GM19240 (cell line): ENCODE results near the gene ERBIN.
"Not testable (repeated sequence)": the region's sequence is repeated elsewhere in the genome, so short reads cannot be mapped to it uniquely, and the experiment has no call there.

Experiments
- DNase-seq: peaks from one replicate; pipeline ENCODE4 v3.0.0; 2011; ENCODE audit warnings: low spot score; ENCODE audit not compliant: insufficient read length

ERBIN gene

DNA sequence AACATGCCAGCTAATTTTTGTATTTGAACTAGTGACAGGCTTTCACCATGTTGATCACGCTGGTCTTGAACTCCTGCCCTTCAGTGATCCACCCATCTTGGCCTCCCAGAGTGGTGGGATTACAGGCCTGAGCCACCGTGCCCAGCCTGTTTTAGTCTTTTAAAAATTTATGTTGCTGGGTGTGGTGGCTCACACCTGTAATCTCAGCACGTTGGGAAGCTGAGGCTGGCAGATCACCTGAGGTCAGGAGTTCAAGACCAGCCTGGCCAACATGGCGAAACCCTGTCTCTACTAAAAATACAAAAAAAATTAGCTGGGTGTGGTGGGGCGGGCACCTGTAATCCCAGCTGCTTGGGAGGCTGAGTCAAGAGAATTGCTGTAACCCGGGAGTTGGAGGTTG, 10.7 kb upstream of the ERBIN start:
- DNase-seq = not testable (repeated sequence)

DNA sequence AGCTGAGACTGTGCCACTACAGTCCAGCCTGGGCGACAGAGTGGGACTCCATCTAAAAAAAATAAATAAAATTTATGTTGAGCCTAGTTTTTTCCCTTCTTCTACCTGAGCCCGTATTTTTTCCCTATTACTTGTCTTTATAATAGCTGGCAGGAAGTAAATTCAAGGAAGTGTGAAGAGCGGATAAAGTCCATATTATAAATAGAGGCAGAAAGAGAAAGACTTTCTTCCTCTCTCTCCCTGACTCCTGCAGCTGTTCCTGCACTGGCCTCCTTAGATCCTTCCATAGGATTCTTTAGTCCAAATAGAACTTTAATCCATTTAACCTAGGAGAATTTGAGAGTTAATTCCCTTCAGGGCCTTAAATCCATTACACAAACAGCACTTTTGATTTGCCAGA, 10.3 kb upstream of the ERBIN start:
- no peak for DNase-seq

DNA sequence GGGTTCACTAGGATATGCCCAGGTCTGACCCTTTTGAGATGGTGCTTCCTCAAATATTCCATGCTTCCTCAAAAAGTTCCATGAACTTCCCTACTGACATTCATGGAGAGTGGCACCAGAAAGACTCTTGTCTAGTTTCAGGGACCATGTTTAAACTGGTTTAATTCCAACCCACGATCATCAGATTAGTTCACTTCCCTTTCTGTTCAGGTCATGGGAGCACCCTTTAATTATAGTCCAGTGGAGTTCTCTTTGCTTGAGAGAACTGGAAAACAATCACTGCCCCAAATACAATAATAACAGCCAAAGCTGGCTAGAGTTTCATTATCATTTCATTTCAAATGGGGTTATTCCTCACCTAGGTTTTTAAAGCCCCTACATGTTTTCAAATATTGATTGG, 9.7 kb upstream of the ERBIN start:
- no peak for DNase-seq

DNA sequence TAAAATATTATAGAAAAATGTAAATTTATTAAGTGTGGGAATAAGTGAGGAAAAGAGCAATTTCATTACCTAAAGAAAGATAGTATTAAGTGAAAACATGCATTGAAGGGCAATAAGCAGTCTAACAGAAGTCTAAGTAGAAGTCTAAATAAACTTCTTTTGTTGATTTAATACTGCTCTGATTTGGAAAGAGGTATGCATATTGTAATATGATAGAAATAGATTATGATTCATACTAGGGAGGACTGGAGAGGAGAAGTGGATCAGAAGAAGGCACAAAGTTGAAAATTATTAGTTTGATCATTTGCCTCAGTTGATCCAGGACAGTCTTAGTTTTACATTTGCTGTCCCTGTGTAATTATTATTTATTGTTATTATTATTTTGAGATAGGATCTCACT, 6.6 kb upstream of the ERBIN start:
- DNase-seq = no peak

DNA sequence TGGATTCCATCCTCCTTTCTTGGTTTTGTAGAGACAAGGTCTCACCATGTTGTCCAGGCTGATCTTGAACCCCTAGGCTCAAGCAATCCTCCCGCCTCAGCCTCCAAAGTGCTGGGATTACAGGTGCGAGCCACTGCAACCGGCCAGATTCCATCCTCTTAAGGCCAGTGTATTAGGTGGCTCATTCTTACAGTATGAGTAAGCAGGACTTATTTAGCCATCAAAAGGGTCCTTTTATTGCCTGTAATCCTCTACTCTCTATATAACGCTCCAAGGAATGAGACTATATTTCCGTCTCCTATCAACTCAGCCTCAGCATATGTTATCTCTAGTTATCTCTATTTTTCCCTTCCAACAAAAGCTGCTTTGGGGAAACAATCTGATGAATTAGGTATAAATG, 3.0 kb upstream of the ERBIN start:
- DNase-seq = no peak

DNA sequence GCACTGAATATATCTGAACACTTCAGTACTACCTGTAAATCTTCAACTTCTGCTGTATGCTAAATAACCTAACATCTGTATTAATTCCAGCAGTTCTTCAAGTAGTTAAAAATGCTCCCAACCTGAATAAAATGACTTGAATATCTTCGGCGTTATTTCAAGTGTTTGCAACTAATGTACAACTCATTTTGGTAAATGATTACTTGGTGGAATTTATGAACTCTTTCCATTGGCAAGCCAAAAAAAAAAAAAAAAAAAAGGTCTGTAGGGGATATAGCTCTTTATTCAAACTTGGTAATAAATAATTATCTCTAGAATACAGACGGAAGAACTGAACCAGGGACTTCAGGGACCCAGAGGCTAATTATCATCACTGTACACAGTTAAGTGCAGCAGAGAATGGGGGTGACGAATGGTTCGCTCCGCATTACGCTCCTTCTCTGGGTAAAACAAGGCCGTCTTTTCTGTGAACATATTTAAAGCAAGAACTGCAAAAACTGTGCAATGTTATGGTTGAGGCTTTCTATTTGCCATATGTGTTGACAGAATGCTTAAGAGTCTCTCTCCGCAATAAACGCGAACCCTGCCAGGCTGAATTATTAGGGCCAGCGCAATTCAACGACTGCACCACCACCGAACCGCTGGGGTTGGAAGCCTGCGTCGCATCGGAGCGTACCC, 1.9 kb upstream of the ERBIN start:
- no peak for DNase-seq

DNA sequence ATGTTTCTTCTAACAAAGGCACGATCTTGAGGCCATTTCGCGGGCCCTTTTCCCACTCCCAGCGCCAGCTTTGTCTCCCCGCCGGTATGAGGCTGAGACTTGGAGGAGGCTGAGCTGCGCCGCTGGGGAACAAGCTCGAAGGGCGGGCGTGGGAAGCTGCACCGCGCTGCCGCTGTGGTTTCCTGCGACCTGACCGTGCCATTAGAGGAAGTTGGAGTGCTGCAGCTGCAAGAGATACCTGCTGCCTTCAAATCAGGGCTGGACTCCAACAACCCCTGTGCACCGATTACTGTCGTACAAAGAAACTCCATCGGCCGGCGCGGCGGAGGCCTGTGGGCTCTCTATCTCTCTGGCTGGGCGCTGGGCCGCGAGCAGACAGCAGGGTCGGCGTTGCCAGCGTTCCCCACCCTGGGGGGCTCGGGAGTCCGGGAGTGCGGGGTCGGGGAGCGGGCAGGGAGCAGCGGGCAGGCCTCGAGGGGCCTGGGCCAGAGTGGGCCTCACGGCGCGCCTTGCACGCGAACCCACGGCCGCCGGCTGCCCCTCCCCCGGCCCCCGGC, 1.3 kb upstream of the ERBIN start:
- peak; percentile 59 for DNase-seq

DNA sequence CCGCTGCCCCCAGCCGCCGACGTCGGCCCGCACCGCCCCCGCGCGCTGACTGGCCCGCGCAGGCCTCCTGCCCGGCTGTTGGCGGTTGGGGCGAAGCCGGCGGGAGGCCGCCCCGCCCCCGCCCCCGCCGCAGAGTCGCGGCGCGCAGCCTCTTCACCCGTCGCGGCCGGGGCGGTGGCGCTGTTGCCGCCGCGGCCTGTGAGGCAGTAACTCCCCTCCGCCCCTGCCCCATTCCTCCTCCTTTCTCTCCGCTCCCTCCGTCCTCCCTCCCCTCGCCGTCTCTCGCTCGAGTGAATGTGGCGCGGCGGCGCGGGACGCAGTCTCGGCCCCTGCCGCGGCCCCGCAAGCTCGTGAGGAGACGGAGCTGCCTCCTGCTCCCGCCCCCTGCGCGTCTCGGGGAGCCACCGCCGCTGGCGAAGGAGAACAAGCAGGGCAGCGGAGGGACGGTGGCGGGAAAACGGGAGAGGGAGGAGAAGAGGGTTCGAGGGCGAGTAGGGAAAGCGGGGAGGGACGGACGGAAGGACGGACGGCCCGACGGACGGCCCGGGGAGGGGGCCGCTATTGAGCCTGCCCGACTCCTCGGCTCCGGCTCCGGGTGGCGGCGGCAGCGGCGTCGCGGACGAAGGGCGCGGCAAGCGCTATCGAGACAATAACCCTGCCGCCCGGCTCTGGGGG, 637 bp upstream of the ERBIN start:
- peak; percentile 43 for DNase-seq

DNA sequence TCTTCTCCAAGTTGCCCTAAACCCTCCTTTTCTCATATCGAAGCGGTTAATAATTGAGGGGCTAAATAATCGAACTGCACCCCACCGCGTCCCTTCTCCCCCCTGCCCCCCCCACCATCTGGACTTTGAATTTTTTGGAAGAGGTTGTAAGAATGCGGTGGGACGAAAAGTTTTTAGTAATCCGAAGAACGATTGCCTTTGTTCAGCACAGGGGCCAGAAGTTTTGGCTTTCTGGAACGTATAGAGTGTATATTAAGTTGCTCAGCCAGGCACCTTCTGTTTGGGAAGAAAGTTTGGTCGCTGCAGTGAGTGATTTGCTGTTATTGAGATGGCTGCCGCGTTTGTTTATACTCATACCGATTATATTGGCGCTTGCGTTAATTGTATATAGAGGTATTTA, 518 bp downstream of the ERBIN start:
- DNase-seq = no peak

DNA sequence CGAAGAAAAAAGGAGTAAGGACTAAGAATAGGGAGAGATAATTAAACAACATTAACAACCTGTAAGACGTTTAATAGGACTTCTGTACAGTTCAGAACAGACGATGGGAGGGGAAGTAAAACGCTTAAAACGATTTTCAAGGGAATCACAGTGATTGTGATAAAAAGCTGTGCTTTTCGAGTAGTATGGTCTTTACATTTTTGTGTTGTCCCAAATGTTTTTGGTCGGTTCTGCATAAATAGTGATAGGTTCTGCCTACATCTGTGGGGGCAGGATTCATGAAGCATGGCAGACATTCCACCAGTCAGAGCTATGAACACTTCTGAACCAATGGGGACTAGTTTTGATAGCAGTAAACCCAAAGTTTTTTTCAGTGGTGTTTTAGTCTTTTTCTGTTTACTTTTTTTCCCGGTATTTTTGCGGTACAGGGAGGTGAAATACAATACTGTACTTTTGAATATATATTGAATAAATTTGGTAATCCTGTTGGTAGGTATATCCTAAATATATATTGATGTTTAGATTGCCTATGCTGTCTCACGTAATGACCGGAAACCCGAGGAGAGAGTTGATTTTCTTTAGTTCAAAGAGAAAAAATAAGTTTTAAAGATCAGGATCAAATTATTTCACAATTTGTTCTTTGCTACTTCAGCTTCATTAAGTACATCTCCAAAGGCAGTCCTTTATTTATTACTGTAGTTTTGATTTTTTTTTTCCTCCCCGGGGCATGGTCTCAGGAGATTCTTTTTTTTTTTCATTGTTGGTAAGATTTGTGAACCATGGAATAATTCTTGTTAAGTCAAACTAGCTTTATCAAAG, 1.3 kb downstream of the ERBIN start:
- peak; percentile 13 for DNase-seq

DNA sequence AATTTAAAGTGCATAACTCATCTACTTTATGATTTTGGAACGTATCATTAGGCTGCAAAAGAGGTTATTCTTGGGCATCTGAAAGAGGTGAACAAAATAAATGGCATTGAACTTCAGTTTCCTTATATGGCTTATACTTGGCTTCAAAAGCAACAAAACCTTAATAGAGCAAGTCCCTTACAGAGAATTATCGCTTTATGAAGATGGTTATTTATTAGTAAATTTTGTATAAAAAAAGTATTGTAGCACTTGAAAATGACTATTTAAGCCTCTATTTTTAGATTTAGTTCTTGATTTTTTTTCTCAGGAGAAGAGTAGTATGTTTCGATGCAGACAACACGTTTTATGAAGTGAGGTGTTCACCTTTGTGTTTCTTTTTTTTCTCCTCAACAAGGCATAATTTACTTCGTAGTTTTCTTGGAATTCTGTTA, 2.0 kb downstream of the ERBIN start:
- no peak for DNase-seq

DNA sequence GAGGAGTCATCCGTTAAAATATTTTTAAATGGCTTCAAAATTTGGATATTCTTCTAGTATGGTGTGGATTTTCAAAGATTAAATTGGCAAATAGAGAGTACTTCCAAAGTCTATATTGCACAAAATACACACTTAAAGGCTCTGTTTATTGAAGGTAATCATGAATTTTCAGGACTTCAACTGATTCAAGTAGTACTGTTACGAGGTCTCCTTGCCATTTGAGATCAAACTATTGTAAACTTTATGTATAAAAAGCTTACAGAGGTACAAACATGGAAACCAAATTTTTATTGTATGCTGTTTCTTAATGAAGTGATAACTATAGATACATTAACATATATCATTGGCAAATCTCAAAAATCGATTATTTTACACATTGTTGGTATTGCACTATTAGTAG, 2.5 kb downstream of the ERBIN start:
- no peak for DNase-seq

DNA sequence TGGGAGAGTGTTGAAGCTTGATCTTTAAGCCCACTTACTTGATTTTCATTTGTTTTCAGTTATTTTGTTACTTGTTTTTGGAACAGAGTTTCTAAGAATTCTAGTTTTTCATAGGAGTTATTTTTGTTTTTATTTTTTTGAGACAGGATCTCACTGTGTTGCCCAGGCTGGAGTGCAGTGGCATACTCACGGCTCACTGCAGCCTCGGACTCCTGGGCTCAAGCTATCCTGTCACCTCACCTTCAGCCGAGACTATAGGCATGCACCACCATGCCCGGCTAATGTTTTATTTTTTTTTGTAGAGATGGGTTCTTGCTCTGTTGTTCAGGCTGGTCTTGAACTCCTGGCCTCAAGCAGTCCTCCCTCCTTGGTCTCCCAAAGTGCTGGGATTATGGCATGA, 6.3 kb downstream of the ERBIN start:
- no peak for DNase-seq

DNA sequence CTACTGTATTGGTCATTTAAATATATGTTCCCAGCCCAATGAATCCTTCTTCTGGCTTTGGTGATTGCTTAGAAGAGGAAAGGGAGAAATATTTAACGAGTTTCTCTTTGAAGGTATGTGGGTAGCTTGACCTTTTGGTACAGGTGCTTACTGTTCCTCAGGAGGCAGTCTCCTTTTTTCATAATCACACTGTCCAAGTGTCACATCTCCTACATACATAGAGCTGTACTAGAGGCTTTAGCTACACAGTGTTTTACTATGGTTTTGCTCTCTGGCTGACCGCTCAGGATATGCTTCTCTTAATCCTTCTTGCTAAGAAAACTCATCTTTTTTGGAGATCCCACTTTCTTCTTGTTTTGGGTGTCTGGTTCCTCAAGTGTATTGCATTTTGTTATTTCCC, 6.9 kb downstream of the ERBIN start:
- DNase-seq = no peak

DNA sequence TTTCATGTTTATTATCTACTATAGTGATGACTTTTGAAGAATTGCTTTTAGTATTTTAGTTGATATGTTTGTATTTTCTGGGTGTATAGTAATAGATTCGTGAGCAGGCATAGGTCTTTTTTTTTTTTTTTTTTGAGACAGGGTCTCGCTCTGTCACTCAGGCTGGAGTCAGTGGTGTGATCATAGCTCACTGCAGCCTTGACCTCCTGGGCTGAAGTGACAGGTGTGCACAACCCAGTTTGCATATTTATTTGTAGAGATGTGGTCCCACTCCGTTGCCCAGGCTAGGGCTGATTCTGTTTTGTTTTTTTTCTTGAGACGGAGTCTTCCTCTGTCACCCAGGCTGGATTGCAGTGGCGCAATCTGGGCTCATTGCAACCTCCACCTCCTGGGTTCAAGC, 11.9 kb downstream of the ERBIN start:
- no peak for DNase-seq

DNA sequence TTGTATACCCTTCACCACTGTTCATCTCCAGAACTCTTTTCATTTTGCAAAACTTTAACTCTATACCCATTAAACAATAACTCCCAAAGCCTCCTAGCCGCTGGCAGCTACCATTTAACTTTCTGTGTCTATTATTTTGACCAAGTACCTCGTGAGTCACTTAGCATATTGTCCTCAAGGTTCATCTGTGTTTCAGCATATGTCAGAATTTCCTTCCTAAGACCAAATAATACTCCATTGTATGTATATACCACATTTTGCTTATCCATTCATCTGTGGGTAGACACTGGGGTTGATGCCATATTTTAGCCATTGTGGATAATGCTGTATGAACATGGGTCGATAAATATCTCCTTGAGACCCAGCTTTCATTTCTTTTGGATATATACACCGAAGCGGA, 17.4 kb downstream of the ERBIN start:
- no peak for DNase-seq

DNA sequence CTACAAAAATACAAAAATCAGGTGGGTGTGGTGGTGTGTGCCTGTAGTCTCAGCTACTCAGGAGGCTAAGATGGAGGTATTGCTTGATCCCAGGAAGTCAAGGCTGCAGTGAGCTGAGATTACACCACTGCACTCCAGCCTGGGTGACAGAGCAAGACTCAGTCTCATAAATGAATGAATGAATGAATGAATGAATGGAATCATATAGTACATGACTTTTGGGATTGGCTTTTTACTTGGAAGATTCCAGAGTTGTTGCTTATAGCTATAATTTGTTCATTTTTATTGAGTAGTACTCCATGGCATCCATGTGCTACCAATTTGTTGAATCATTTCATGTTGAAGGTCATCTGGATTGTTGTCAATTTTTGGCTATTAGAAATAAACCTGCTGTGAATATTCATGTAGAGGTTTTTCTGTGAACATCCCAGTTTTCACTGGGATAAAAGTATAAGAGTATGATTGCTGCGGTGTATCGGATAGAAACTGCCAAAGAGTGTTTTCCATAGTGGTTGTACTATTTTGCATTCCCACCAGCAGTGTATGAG, 19.9 kb downstream of the ERBIN start:
- DNase-seq = no peak

DNA sequence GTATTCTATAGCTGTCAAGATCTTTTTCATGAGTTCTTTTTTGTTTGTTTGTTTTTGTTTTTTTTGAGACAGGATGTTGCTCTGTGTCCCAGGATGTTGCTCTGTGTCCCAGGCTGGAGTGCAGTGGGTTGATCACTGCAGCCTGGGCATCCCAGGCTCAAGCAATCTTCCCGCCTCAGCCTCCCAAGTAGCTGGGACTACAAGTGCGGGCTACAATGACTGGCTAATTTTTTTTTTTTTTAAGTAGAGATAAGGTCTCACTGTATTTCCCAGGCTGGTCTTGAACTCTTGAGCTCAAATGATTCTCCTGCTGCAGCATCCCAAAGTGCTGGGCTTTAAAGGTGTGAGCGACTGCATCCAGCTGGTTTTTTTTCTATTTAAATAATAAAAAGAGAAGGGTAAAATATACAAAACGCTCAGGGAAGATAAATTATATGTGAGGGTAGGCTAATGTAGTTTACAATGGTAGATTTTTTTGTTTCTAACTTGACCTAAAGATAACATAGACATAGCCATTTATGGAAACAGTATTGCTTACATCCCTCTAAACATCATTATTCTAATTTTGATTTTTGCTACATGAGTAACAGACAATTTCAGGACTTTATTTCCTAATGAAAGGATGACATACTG, 21.9 kb downstream of the ERBIN start:
- no peak for DNase-seq

DNA sequence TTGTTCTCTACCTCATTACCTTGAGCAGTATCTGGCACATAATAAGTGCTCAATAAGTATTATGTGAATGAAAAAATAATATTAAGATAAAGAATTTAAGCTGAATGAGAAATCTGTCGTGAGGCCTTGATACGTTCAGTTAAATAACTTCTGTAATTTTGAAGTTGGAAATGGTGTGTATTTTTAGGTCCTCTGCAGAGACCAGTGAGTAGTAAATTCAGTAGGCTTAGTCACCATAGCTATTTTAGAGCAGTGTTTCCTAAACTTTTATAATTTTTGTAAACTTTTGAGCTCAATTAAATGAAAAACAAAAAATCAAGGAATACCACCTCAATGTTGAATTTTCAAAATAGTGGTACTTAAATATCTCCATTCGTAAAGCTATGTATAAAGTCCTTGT, 25.0 kb downstream of the ERBIN start:
- DNase-seq = no peak

DNA sequence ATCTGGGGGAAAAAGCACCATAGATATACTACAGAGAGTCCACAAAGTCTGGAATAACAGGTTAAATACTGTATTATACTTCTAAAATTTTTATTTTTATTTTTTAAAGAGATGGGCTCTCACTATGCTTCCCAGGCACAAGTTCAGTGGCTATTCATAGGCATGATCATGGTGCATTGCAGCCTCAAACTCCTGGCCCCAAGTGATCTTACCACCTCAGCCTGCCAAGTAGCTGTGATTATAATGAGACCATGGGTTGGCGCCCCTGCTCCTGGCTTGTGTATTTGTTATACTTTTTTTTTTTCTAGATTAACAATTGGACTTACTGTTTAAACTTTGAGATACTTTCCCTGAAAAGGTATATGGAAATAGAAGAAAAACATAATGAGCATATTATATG, 25.9 kb downstream of the ERBIN start:
- DNase-seq = no peak

DNA sequence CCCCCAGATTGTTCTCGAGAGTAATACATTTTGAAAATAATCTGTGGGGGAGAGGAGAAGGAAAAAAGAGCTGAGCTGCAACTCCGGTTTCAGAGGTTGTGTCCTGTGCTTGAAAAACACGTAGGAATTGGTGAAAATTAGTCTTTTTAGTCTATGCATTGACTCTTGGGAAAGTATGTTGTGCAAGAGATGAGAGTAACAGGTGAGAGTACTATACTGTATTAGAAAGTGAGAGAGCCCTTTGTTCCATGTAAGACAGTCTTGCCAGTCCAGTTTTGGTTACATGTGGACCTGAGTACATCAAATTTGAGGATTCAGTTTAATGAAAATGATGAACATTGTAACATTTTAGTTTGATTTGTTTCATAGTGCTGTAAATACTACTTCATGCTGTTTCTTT, 27.8 kb downstream of the ERBIN start:
- DNase-seq = no peak
